Ishikawa (cell line): ENCODE results near the gene LYL1.

Experiments used
- CEBPB ChIP-seq: IDR thresholded peaks from 2 replicates; pipeline ENCODE4 v1.6.1; 2012
- CREB1 ChIP-seq: IDR thresholded peaks from 2 replicates; pipeline ENCODE4 v1.6.1; 2012; ENCODE audit warnings: low read depth
- EGR1 ChIP-seq: IDR thresholded peaks from 2 replicates; pipeline ENCODE4 v1.6.1; 2012
- EP300 ChIP-seq: IDR thresholded peaks from 2 replicates; pipeline ENCODE4 v1.6.1; 2012; ENCODE audit warnings: borderline replicate concordance
- FOXM1 ChIP-seq: IDR thresholded peaks from 2 replicates; pipeline ENCODE4 v1.6.1; 2012; ENCODE audit warnings: low read depth, borderline replicate concordance
- MAX ChIP-seq: IDR thresholded peaks from 2 replicates; pipeline ENCODE4 v1.6.1; 2012
- NFIC ChIP-seq: IDR thresholded peaks from 2 replicates; pipeline ENCODE4 v1.6.1; 2012
- RAD21 ChIP-seq: IDR thresholded peaks from 2 replicates; pipeline ENCODE4 v1.6.1; 2012; ENCODE audit warnings: low read depth
- REST ChIP-seq: IDR thresholded peaks from 2 replicates; pipeline ENCODE4 v1.6.1; 2012; ENCODE audit warnings: low read depth, mild to moderate bottlenecking
- TAF1 ChIP-seq: IDR thresholded peaks from 2 replicates; pipeline ENCODE4 v1.6.1; 2012; ENCODE audit warnings: low read depth, mild to moderate bottlenecking
- TCF12 ChIP-seq: IDR thresholded peaks from 2 replicates; pipeline ENCODE4 v1.6.1; 2012; ENCODE audit warnings: low read depth
- TEAD4 ChIP-seq: IDR thresholded peaks from 2 replicates; pipeline ENCODE4 v1.6.1; 2012
- USF1 ChIP-seq: IDR thresholded peaks from 2 replicates; pipeline ENCODE4 v1.6.1; 2012
- YY1 ChIP-seq: IDR thresholded peaks from 2 replicates; pipeline ENCODE4 v1.6.1; 2012; ENCODE audit warnings: low read depth
- ZBTB7A ChIP-seq: IDR thresholded peaks from 2 replicates; pipeline ENCODE4 v1.6.1; 2012; ENCODE audit warnings: low read depth

Gene LYL1

GRCh38 chr19:13064092-13064489, 38.6 kb downstream of the LYL1 start:
- TF ChIP-seq CEBPB (no peak), NFIC (no peak), EGR1 (no peak), RAD21 (no peak), YY1 (no peak), TEAD4 (no peak), ZBTB7A (no peak), FOXM1 (no peak), MAX (no peak), CREB1 (no peak), USF1 (no peak), TAF1 (no peak), TCF12 (no peak), EP300 (no peak), REST (no peak)

GRCh38 chr19:13063461-13064091, 39.1 kb downstream of the LYL1 start:
- no peak for TF ChIP-seq EGR1
- no peak for TF ChIP-seq NFIC
- no peak for TF ChIP-seq EP300
- no peak for TF ChIP-seq REST
- TF ChIP-seq CREB1, result no peak
- TF ChIP-seq ZBTB7A, result no peak
- TF ChIP-seq TEAD4, result no peak
- no peak for TF ChIP-seq YY1
- TF ChIP-seq USF1, result no peak
- TF ChIP-seq MAX, result no peak
- no peak for TF ChIP-seq CEBPB
- no peak for TF ChIP-seq TCF12
- TF ChIP-seq RAD21, result no peak
- no peak for TF ChIP-seq TAF1
- TF ChIP-seq FOXM1, result no peak

GRCh38 chr19:13062317-13062716, 40.3 kb downstream of the LYL1 start:
- TF ChIP-seq YY1, result no peak
- TF ChIP-seq CEBPB, result no peak
- no peak for TF ChIP-seq NFIC
- no peak for TF ChIP-seq FOXM1
- no peak for TF ChIP-seq EP300
- TF ChIP-seq USF1, result no peak
- TF ChIP-seq TEAD4, result no peak
- TF ChIP-seq CREB1, result no peak
- no peak for TF ChIP-seq MAX
- no peak for TF ChIP-seq RAD21
- TF ChIP-seq ZBTB7A, result no peak
- TF ChIP-seq TAF1, result no peak
- TF ChIP-seq REST, result no peak
- no peak for TF ChIP-seq EGR1
- no peak for TF ChIP-seq TCF12
